H1 (cell line): Measurements from ENCODE around the gene TRIM44. TPM values are rescaled to one million over a fixed set of nuclear protein-coding genes. Genes with fewer than 3 reads are reported as not detected.

Source experiments
- CTCF ChIA-PET: fragments of 300-600 bp; sonication (Branson Sonifier 250); formaldehyde crosslinking; loops from one replicate; lab custom pipeline; 2021; ENCODE audit not compliant: partially characterized antibody; lab: Charles Lee
- POLR2A ChIA-PET: fragments of 300-600 bp; sonication (Branson Sonifier 250); formaldehyde crosslinking; loops from one replicate; lab custom pipeline; 2021; ENCODE audit warnings: inconsistent platforms; ENCODE audit not compliant: partially characterized antibody; lab: Charles Lee
- DNase-seq, 2 experiments: peaks; one replicate each; pipeline versions ENCODE4 v3.0.0 to v3.0.0-alpha.2; 2010 to 2022; ENCODE audit warnings: low spot score in 2 of 2, low read depth in 1 of 2, mixed read lengths in 1 of 2
- FAIRE-seq: peaks from 2 replicates; lab custom pipeline; 2011; peaks lifted over from hg19 to GRCh38; lab: Jason Lieb, UNC
- H2AFZ ChIP-seq: 2 replicates; pipeline ENCODE4 v1.8.1; 2012; ENCODE audit warnings: low read length, inconsistent platforms
- H2AK5ac ChIP-seq: 2 replicates; pipeline ENCODE4 v1.6.1; 2013; ENCODE audit warnings: low read depth, low read length
- H2BK120ac ChIP-seq: replicated peaks from 2 replicates; pipeline ENCODE3; 2013; ENCODE audit warnings: low read depth, low read length, inconsistent platforms
- H2BK12ac ChIP-seq: 2 replicates; pipeline ENCODE4 v1.6.1; 2013; ENCODE audit warnings: low read depth, low read length
- H2BK15ac ChIP-seq: 2 replicates; pipeline ENCODE4 v1.6.1; 2013; ENCODE audit warnings: low read length
- H2BK20ac ChIP-seq: 2 replicates; pipeline ENCODE4 v1.6.1; 2013; ENCODE audit warnings: low read length
- H2BK5ac ChIP-seq: 2 replicates; pipeline ENCODE4 v1.6.1; 2013; ENCODE audit warnings: low read depth, low read length
- H3K14ac ChIP-seq: 2 replicates; pipeline ENCODE4 v1.6.1; 2013; ENCODE audit warnings: inconsistent platforms; ENCODE audit not compliant: insufficient read length
- H3K18ac ChIP-seq: 2 replicates; pipeline ENCODE4 v1.6.1; 2013; ENCODE audit warnings: low read length; ENCODE audit errors: extremely low read depth
- H3K23ac ChIP-seq: 2 replicates; pipeline ENCODE4 v1.6.1; 2013; ENCODE audit warnings: inconsistent platforms; ENCODE audit not compliant: insufficient read length
- H3K23me2 ChIP-seq: 2 replicates; pipeline ENCODE4 v1.6.1; 2013; ENCODE audit warnings: low read depth, low read length
- H3K27ac ChIP-seq: 2 replicates; pipeline ENCODE4 v1.6.1; 2011; ENCODE audit warnings: low read depth, low read length, inconsistent platforms
- H3K27me3 ChIP-seq, 4 experiments: replicated peaks in 1 of 4; 1 replicate in 1 of 4; 2 replicates in 3 of 4; pipeline versions ENCODE4 v1.6.1 to v1.8.1; 2011 to 2013; ENCODE audit warnings: low read length in 3 of 4, mild to moderate bottlenecking in 3 of 4, inconsistent platforms in 2 of 4, mixed read lengths in 2 of 4, moderate library complexity in 1 of 4; ENCODE audit not compliant: control insufficient read depth in 3 of 4, insufficient read depth in 3 of 4; ENCODE audit errors: extremely low read depth in 1 of 4
- H3K36me3 ChIP-seq, 4 experiments: 2 replicates each; pipeline versions ENCODE4 v1.6.1 to v1.8.1; 2011 to 2013; ENCODE audit warnings: mild to moderate bottlenecking in 4 of 4, low read length in 3 of 4, moderate library complexity in 2 of 4, control low read depth in 1 of 4, inconsistent platforms in 1 of 4; ENCODE audit not compliant: insufficient read depth in 4 of 4, control insufficient read depth in 2 of 4
- H3K4ac ChIP-seq: replicated peaks from 2 replicates; pipeline ENCODE3; 2013; ENCODE audit warnings: low read length, low read depth, mixed read lengths, inconsistent platforms; ENCODE audit not compliant: insufficient read length
- H3K4me1 ChIP-seq, 4 experiments: replicated peaks in 1 of 4; 1 replicate in 1 of 4; 2 replicates in 3 of 4; pipeline versions ENCODE4 v1.6.1 to v1.8.1; 2011 to 2013; ENCODE audit warnings: low read length in 3 of 4, inconsistent platforms in 2 of 4, mixed read lengths in 1 of 4; ENCODE audit not compliant: insufficient read depth in 4 of 4, control insufficient read depth in 3 of 4
- H3K4me2 ChIP-seq, 2 experiments: 2 replicates each; pipeline versions ENCODE4 v1.6.1 to v1.8.1; 2011 to 2013; ENCODE audit warnings: low read depth in 2 of 2, low read length in 2 of 2, control low read depth in 1 of 2, inconsistent platforms in 1 of 2, mild to moderate bottlenecking in 1 of 2; ENCODE audit not compliant: insufficient read depth in 1 of 2
- H3K4me3 ChIP-seq, 4 experiments: fragments of 200-600, 300-600 bp in 1 of 4; sonication (generic), shearing (Covaris generic), sonication (Bioruptor Twin) in 1 of 4; 2 replicates each; pipeline versions ENCODE4 v1.5.1 to v1.8.1; 2011 to 2016; ENCODE audit warnings: low read length in 4 of 4, low read depth in 3 of 4, control low read depth in 2 of 4, inconsistent platforms in 2 of 4, mild to moderate bottlenecking in 2 of 4, mixed read lengths in 1 of 4, moderate library complexity in 1 of 4; ENCODE audit not compliant: insufficient read depth in 2 of 4; ENCODE audit errors: extremely low read depth in 1 of 4
- H3K56ac ChIP-seq: replicated peaks from 2 replicates; pipeline ENCODE3; 2013; ENCODE audit warnings: low read depth, mild to moderate bottlenecking, mixed read lengths, low read length, inconsistent platforms; ENCODE audit not compliant: insufficient read length
- H3K79me1 ChIP-seq: 2 replicates; pipeline ENCODE4 v1.6.1; 2013; ENCODE audit warnings: low read depth, low read length, control low read depth
- H3K79me2 ChIP-seq, 2 experiments: 2 replicates each; pipeline versions ENCODE4 v1.6.1 to v1.8.1; 2012 to 2013; ENCODE audit warnings: low read length in 2 of 2, mild to moderate bottlenecking in 2 of 2, inconsistent platforms in 1 of 2; ENCODE audit not compliant: insufficient read depth in 2 of 2, control insufficient read depth in 1 of 2
- H3K9ac ChIP-seq, 4 experiments: replicated peaks in 1 of 4; 1 replicate in 1 of 4; 2 replicates in 3 of 4; pipeline versions ENCODE4 v1.6.1 to v1.8.1; 2011 to 2013; ENCODE audit warnings: low read depth in 3 of 4, low read length in 3 of 4, control low read depth in 2 of 4, mild to moderate bottlenecking in 2 of 4, moderate library complexity in 2 of 4, inconsistent platforms in 1 of 4; ENCODE audit errors: extremely low read depth in 1 of 4
- H3K9me3 ChIP-seq, 2 experiments: 2 replicates each; pipeline versions ENCODE4 v1.6.1 to v1.8.1; 2012 to 2013; ENCODE audit warnings: mild to moderate bottlenecking in 2 of 2, moderate library complexity in 2 of 2, control low read depth in 1 of 2, inconsistent platforms in 1 of 2, low read depth in 1 of 2, low read length in 1 of 2, mixed read lengths in 1 of 2; ENCODE audit not compliant: insufficient read depth in 2 of 2
- H4K20me1 ChIP-seq, 2 experiments: replicated peaks in 1 of 2; 2 replicates each; pipeline versions ENCODE3 to v1.8.1; 2011 to 2013; ENCODE audit warnings: inconsistent platforms in 2 of 2, low read length in 2 of 2, mild to moderate bottlenecking in 1 of 2; ENCODE audit not compliant: insufficient read depth in 2 of 2, control insufficient read depth in 1 of 2
- H4K5ac ChIP-seq: 2 replicates; pipeline ENCODE4 v1.6.1; 2013; ENCODE audit warnings: low read length, low read depth, mixed read lengths, inconsistent platforms; ENCODE audit not compliant: insufficient read length
- H4K8ac ChIP-seq: 2 replicates; pipeline ENCODE4 v1.8.0; 2013; ENCODE audit warnings: mild to moderate bottlenecking, moderate library complexity, low read length, inconsistent platforms; ENCODE audit not compliant: insufficient read depth; ENCODE audit errors: extremely low read depth
- H4K91ac ChIP-seq: replicated peaks from 2 replicates; pipeline ENCODE3; 2013; ENCODE audit warnings: low read length, mixed read lengths, inconsistent platforms; ENCODE audit not compliant: insufficient read length
- BACH1 ChIP-seq: IDR thresholded peaks from 2 replicates; pipeline ENCODE4 v1.6.1; 2012; ENCODE audit warnings: low read length, improper control_type of control experiment
- CHD2 ChIP-seq: IDR thresholded peaks from 2 replicates; pipeline ENCODE4 v1.6.1; 2012; ENCODE audit warnings: low read length, improper control_type of control experiment
- GABPA ChIP-seq: IDR thresholded peaks from 2 replicates; pipeline ENCODE4 v1.6.1; 2011; ENCODE audit warnings: mild to moderate bottlenecking, low read length, moderate library complexity, borderline replicate concordance; ENCODE audit not compliant: insufficient read depth
- TBP ChIP-seq: IDR thresholded peaks from 2 replicates; pipeline ENCODE4 v1.6.1; 2011; ENCODE audit warnings: low read depth, low read length, improper control_type of control experiment
- TCF12 ChIP-seq: IDR thresholded peaks from 2 replicates; pipeline ENCODE4 v1.6.1; 2011; ENCODE audit warnings: low read depth, mild to moderate bottlenecking, low read length
- WGBS, 2 experiments: shearing (Covaris generic) in 1 of 2; methylation state at CpG; one replicate each; pipeline versions ENCODE4 v1.1.6 to v1.1.7; 2013 to 2015; ENCODE audit warnings: low lambda C conversion rate in 2 of 2, mixed read lengths in 2 of 2, inconsistent platforms in 1 of 2, low coverage in 1 of 2, missing lambda C conversion rate in 1 of 2; ENCODE audit not compliant: insufficient replicate concordance in 2 of 2, insufficient coverage in 1 of 2, insufficient read length in 1 of 2; ENCODE audit errors: extremely low coverage in 1 of 2, missing lambda C conversion rate in 1 of 2; 5-methylcytosine and 5-hydroxymethylcytosine counted together
- polyA plus RNA-seq, 7 experiments: library from polyadenylated mRNA; depleted of rRNA in 3 of 7; stranded (reverse) in 5 of 7; unstranded in 2 of 7; fragments of >200 nt in 5 of 7; fragments of 200-250 nt in 2 of 7; gene quantifications; 1 replicate in 5 of 7; 2 replicates in 1 of 7; 4 replicates in 1 of 7; pipeline versions ENCODE4 v1.2.1 to v1.2.3, GENCODE V29; 2011 to 2013; ENCODE audit warnings: missing spikeins in 2 of 7, mixed read lengths in 2 of 7
- total RNA-seq: library from RNA; stranded (reverse); fragmentation: NEBNext Ultra II Directional; extraction: Animal tissue kit (Norgen Biotek cat#: 25700); gene quantifications from 2 replicates; pipeline ENCODE4 v1.2.1, GENCODE V29; 2021

The TRIM44 gene
- total and polyA plus RNA-seq, 2 of the 8 experiments (the other 6 are each of a cell fraction or from before 2014, with no cell fraction given) = 13.9 to 34.4 TPM

DNA sequence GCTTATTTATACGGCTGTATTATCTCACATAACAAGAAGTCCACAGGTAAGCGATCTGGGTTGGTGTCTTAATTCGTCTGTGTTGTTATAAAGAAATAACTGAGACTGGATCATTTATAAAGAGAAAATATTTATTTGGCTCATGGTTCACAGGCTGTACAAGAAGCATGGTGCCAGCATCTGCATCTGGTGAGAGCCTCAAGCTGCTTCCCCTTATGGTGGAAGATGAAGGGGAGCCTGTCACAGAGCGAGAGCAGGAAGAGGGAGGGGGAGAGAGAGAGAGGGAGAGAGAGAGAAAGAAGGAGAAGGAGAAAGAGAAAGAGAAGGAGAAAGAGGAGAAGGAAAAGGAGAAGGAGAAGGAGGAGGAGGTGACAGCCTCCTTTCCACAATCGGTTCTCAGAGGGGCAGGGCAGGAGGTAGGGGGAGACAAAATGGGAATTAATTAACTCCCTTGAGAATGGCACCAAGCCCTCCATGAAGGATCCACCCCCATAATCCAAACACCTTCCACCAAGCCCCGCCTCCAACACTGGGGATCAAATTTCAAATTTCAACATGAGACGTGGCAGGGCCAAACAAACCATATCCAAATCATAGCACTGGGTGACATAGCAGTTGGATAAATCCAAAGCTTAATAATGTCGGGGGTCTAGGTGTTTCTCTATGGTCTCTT is 15.0 kb upstream of the TRIM44 start:
- Histone ChIP-seq H3K79me1 (no peaks in the 10 kb centered on the region), H3K4me2 (no peak overlapping the region), H3K4me3 (no peak overlapping the region), H3K4ac (no peak overlapping the region), H4K8ac (no peak overlapping the region), H2AFZ (no peak overlapping the region), H4K91ac (no peak overlapping the region), H2BK20ac (no peak overlapping the region), H2AK5ac (no peak overlapping the region), H2BK15ac (no peak overlapping the region), H3K27me3 (no peaks in the 10 kb centered on the region; a peak in 1 of 7 replicates), H3K27ac (no peak overlapping the region), H4K5ac (no peak overlapping the region), H4K20me1 (no peaks in the 10 kb centered on the region), H3K36me3 (no peaks in the 10 kb centered on the region), H3K23me2 (no peaks in the 10 kb centered on the region), H3K18ac (no peak overlapping the region), H3K23ac (no peak overlapping the region), H2BK120ac (no peak overlapping the region), H3K56ac (no peak overlapping the region), H3K4me1 (no peaks in the 10 kb centered on the region), H3K9ac (no peak overlapping the region), H3K14ac (no peak overlapping the region), H3K79me2 (no peaks in the 10 kb centered on the region), H2BK12ac (no peak overlapping the region), H2BK5ac (no peak overlapping the region), H3K9me3 (no peaks in the 10 kb centered on the region)
- ChIA-PET POLR2A (no interaction called here), CTCF (interaction anchor here (0.7 kb wide), 1 partner anchor 174 kb away, joined by 3 read pairs; no protein-coding TSS in a partner anchor)
- DNase-seq (no peak), FAIRE-seq (no peak)
- WGBS, 2 experiments = 78% methylated on average over 8 of the region's 8 CpGs; no CpG with 5 or more reads in 1 of the 2 experiments
- TF ChIP-seq CHD2 (no peak), GABPA (no peak), BACH1 (no peak), TBP (no peak), TCF12 (no peak)
